Measurements from ENCODE around the gene TCF12.

TCF12 gene

DNA sequence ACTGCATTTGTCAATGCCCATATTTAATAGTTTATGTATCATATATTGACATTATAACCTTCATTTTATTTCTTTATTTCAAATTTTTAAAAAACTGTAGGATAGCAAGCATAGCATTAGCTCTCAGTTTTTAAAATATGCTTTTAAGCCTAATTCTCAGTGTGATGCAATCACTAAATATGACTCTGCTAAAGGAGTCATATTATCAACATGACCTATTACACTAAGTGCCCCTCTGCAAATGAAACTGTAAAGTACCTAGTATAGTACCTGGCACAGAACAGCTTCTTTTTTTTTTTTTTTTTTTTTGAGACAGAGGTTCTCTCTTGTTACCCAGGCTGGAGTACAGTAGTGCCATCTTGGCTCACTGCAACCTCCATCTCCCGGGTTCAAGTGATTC is 278.4 kb downstream of the TCF12 start:
- H3K27ac Mint-ChIP-seq = no peak overlapping the region
- ATAC-seq (no peak), DNase-seq (ENCODE audit: low spot score in 2 of 2) (no peak)
- no peaks in the 10 kb centered on the region for H3K9me3 Mint-ChIP-seq
- H3K4me1 Mint-ChIP-seq = no peaks in the 10 kb centered on the region
- H3K36me3 Mint-ChIP-seq = peaks cover 41% of the 10 kb centered on the region
- H3K4me3 Mint-ChIP-seq = no peak overlapping the region

DNA sequence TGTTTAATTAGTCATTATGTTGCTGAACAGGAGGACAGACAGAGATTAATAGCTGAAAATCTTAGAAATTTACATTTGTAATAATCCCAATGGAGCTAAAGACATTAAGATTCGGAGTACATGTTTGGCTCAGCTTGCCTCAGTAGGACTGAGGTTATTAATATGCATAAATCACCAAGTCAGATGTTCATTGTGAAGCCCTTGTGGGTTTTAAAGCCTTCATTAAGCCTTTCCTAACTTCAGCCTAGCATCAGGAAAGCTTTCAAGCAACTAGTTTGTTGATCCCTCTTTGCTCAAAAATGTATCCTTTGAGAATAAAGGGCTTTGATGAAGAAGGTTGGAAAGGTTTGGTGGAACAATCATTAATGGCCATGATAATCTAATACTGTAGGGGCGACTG is 279.7 kb downstream of the TCF12 start:
- Mint-ChIP-seq H3K36me3 (peaks cover 29% of the 10 kb centered on the region), H3K4me3 (no peak overlapping the region), H3K4me1 (no peaks in the 10 kb centered on the region), H3K9me3 (no peaks in the 10 kb centered on the region), H3K27ac (no peak overlapping the region)
- DNase-seq (ENCODE audit: low spot score in 2 of 2) = no peak
- no peak for ATAC-seq

DNA sequence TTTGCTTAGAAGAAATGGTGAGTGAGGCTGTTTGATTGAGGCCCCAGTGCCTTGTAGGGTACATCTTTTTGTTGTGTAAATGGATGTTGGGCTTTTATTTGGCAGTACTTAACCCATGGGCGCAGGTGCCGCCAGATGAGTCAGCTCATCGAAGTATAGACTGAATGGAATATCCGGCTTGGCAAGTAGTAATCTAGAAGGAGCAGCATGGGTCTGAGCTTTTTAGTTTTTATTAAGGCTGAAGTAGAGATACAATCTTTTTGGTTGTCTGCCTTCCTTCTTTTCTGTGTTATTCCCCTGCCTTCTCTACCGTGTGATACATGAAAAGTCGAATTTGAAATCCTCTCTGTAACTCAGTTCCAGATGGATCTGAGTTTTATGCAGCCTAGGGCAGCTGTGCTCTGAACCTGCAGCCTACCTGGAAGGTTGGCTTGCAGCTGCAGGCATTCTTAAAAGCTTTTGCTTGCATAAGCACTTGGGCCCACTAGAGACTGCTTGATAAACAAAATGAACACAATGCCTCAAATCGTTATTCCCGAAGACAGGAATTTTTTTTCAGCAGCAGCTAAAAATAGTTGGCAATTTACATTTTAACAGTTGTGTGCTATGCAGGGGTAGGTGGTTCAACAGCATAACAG is 280.3 kb downstream of the TCF12 start:
- H3K27ac Mint-ChIP-seq = no peak overlapping the region
- H3K9me3 Mint-ChIP-seq = no peaks in the 10 kb centered on the region
- H3K36me3 Mint-ChIP-seq = peaks cover 23% of the 10 kb centered on the region
- H3K4me3 Mint-ChIP-seq = no peak overlapping the region
- peaks cover 2% of the 10 kb centered on the region for H3K4me1 Mint-ChIP-seq
- DNase-seq (ENCODE audit: low spot score in 2 of 2) (no peak), ATAC-seq (no peak)

DNA sequence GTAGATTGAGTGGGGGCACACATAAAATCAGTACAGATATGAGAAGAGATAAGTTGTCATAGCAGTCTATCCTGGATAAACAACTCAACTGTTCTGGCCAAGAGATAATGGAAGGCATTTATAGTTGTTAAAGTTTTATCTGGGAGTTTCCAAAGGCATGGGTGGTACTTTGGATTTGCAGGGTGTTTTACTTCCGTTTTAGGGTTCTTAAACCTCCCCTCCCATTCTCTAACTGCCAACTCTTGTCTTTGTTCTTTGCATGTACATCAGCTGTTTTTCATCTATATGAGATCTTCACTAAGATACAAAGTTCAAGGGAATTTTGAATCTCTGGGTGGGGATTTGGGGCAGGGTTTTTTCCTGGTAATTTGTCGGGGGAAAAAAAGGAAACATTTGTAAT is 283.1 kb downstream of the TCF12 start:
- DNase-seq (ENCODE audit: low spot score in 2 of 2) (no peak), ATAC-seq (no peak)
- Mint-ChIP-seq H3K4me3 (no peak overlapping the region), H3K9me3 (no peaks in the 10 kb centered on the region), H3K4me1 (peaks cover 4% of the 10 kb centered on the region), H3K36me3 (peaks cover 10% of the 10 kb centered on the region), H3K27ac (no peak overlapping the region)

DNA sequence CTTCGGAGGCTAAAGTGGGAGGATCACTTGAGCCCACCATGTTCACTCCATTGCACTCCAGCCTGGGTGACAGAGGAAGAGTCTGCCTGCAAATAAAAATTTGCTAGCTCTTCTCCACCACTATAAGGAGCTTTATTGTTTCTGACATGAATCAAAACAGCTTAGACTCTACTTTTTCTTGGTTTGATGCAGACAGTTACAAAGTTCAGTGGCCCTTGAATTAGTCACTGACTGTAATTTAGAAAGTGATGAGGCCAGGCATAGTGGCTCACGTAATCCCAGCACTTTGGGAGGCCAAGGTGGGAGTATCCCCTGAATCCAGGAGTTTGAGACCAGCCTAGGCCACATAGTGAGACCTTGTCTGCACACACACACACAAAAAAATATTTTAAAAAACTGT is 285.5 kb downstream of the TCF12 start:
- peak in 1 of 2 donors; percentile 50 for DNase-seq (ENCODE audit: low spot score in 2 of 2)
- H3K4me3 Mint-ChIP-seq = no peak overlapping the region
- H3K27ac Mint-ChIP-seq = no peak overlapping the region
- no peaks in the 10 kb centered on the region for H3K36me3 Mint-ChIP-seq
- ATAC-seq = peak; percentile 83
- peaks cover 4% of the 10 kb centered on the region for H3K4me1 Mint-ChIP-seq
- no peaks in the 10 kb centered on the region for H3K9me3 Mint-ChIP-seq

DNA sequence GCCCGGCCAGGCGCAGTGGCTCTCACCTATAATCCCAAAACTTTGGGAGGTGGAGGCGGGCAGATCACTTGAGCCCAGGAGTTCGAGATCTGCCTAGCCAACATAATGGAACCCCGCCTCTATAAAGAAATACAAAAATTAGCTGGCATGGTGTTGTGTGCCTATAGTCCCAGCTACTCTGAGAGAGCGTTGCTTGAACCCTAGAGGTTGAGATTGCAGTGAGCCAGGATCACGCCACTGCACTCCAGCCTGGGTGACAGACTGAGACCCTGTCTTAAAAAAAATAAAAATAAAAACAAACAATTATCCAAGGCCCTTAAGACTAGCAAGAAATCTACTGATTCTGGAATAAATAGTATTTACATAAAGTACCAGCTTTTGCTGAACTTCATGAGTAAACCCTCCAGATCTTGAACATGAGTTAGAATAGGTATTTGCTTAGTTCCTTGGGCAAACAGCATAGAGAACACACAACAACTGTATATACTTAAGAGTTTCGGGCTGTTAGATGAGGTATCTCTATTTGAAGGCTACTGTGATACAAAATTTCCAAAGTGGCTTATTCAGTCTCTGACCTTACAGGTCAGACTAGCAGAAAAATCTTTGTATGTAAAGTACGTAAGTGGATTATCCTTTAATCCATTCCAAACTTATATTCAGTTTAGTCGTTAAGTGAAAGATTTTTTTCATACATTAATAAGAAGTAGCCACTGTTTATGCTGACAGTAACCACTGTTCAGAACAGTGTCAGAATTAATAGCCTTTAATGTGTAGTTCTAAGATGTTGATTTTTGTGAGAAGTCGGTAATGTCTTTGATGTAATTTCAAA is 286.8 kb downstream of the TCF12 start:
- H3K9me3 Mint-ChIP-seq = no peaks in the 10 kb centered on the region
- ATAC-seq (no peak), DNase-seq (ENCODE audit: low spot score in 2 of 2) (no peak)
- H3K4me1 Mint-ChIP-seq = peaks cover 4% of the 10 kb centered on the region
- no peak overlapping the region for H3K4me3 Mint-ChIP-seq
- H3K36me3 Mint-ChIP-seq = no peaks in the 10 kb centered on the region
- H3K27ac Mint-ChIP-seq = no peak overlapping the region

DNA sequence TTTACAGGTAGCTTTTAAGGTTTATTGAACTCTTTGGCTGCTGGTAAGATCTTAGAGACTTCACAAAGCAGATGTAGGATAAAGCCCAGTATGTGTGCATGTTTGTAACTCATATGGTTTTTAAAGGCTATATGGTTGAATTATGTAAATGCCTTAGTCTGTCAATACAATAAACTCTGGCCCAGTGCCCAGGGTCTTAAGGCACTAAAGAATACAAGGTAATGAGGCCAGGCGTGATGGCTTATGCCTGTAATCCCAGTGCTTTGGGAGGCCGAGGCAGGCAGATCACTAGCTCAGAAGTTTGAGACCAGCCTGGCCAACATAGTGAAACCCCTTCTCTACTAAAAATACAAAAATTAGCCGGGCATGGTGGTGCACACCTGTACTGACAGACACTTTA is 287.6 kb downstream of the TCF12 start:
- Mint-ChIP-seq H3K9me3 (no peaks in the 10 kb centered on the region), H3K4me3 (no peak overlapping the region), H3K4me1 (peaks cover 4% of the 10 kb centered on the region), H3K36me3 (no peaks in the 10 kb centered on the region), H3K27ac (no peak overlapping the region)
- no peak for ATAC-seq
- DNase-seq (ENCODE audit: low spot score in 2 of 2) = no peak

DNA sequence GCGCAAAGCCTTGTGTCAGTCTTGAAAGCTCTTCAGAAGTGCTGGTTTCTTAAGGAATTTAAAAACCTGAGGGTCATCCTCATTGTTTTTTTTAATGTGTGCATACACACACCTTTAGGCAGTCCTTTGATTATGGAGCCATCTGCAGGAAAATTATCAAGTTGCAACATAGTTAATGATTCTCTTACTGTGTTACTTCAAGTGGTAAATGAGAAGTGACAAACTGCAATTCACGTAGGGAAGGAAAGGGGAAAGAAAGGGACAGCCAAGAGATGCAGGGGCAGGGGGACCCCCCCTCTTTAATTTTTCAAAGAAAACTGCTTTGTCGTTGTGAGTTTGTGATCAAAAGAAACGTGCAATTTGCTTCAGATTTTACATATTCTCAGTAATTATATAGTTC is 295.4 kb downstream of the TCF12 start:
- no peak for DNase-seq (ENCODE audit: low spot score in 2 of 2)
- no peak for ATAC-seq
- Mint-ChIP-seq H3K27ac (no peak overlapping the region), H3K9me3 (no peaks in the 10 kb centered on the region), H3K36me3 (no peaks in the 10 kb centered on the region), H3K4me1 (no peaks in the 10 kb centered on the region), H3K4me3 (no peak overlapping the region)

DNA sequence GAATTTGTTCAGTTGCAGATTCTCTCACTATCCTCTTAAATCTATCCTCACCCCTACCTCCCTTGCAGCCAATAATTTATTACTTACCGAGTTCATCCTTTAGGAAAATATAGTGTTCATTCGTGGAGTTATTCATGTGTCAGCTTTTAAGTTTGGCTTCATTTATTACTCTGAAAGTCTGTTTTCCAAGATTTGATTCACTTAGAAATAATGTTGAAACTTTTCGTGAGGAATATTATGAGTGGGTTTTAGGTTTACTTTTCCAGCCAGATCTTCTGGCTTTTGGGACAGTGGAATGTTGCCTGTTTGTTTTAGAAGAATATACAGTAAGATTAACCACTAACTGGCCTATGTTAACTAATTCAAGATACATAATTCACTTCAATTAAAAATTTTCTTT is 296.9 kb downstream of the TCF12 start:
- no peaks in the 10 kb centered on the region for H3K4me1 Mint-ChIP-seq
- H3K4me3 Mint-ChIP-seq = no peak overlapping the region
- no peak overlapping the region for H3K27ac Mint-ChIP-seq
- ATAC-seq = no peak
- DNase-seq (ENCODE audit: low spot score in 2 of 2) = no peak
- H3K36me3 Mint-ChIP-seq = no peaks in the 10 kb centered on the region
- H3K9me3 Mint-ChIP-seq = no peaks in the 10 kb centered on the region

DNA sequence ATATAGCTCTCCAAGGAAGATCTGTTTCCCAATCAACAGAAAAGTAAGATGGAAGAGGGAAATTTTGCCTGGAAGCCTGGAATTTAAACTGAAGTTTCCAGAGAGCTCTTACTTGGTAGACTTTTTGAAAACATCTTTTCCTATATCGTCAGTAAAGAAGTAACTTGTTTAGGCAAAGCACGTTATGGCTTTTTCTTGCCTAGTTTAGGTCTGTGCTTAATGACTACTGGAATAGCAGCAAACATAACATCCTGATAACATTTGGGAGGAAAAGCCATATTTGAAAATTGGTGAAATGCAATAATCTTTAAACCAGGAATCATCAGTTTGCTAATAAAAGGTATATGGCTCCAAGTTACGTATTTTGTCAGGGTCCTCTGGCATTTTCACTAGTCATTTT is 297.4 kb downstream of the TCF12 start:
- H3K4me1 Mint-ChIP-seq = no peaks in the 10 kb centered on the region
- no peak overlapping the region for H3K27ac Mint-ChIP-seq

DNA sequence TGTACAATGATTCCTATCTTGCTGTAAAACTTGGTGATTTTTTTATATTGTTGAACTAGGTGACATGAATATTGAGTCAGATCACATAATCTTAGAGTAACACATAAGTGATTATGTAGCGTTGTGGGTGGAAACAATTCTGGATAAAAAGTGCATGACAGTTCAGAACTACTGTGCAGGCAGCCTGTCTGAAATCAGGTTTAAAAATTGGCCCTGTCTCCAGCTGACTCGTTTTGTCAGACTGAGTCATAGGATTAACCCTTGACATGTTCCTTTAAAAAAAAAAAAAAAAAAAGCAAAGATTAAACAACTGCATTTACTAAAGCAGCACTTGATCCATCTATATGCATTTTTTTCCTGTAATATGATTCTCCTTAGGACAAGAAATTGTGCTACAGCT is 297.8 kb downstream of the TCF12 start:
- peak; percentile 63 for ATAC-seq
- H3K36me3 Mint-ChIP-seq = no peaks in the 10 kb centered on the region

More for the DNA sequence above, 297.4 kb downstream of the TCF12 start:
- H3K9me3 Mint-ChIP-seq = no peaks in the 10 kb centered on the region
- H3K36me3 Mint-ChIP-seq = no peaks in the 10 kb centered on the region
- H3K4me3 Mint-ChIP-seq = no peak overlapping the region
- DNase-seq (ENCODE audit: low spot score in 2 of 2) (no peak), ATAC-seq (no peak)

DNA sequence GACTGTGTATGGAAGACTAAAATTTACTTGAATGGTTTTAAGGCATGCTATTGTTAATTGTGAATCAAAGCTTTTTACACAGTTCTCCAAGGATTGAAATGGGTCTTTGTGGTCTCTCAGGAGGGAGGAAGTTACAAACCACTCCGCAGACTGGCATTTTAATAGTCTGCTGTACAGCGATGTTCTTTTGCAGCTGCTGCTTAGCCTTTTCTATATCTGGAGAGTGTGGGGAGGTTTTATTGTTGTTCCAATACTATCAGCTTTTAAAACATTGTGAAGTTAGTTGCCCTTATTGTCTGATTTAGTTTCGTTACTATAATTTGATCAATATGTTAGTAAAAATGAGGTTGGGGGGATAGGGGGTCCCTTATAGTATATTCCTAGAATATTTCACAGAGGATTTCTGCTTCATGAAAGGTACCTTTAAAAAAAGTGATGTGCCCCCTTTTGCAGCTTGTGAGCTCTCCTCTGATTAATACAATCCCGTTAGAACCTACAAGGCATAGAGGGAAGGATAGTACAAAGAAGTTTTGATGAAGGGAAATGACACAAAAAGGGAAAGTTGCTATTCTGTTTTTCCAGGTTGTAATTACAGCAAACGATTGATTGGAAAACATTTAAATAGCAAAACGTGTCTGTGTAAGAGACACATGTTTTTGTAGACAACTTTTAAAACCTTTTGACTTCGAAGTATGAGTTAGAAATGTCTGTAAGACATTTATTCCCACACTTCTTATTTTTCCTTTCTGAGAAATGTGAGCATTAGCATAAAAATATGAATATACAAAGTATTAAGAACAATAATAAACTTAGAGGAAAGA is 299.5 kb downstream of the TCF12 start:
- Mint-ChIP-seq H3K36me3 (no peaks in the 10 kb centered on the region), H3K4me3 (no peak overlapping the region), H3K27ac (no peak overlapping the region), H3K4me1 (no peaks in the 10 kb centered on the region), H3K9me3 (no peaks in the 10 kb centered on the region)
- DNase-seq (ENCODE audit: low spot score in 2 of 2) (no peak), ATAC-seq (no peak)

More for the DNA sequence above, 297.8 kb downstream of the TCF12 start:
- DNase-seq (ENCODE audit: low spot score in 2 of 2) = no peak
- Mint-ChIP-seq H3K9me3 (no peaks in the 10 kb centered on the region), H3K4me3 (no peak overlapping the region), H3K4me1 (no peaks in the 10 kb centered on the region), H3K27ac (no peak overlapping the region)

DNA sequence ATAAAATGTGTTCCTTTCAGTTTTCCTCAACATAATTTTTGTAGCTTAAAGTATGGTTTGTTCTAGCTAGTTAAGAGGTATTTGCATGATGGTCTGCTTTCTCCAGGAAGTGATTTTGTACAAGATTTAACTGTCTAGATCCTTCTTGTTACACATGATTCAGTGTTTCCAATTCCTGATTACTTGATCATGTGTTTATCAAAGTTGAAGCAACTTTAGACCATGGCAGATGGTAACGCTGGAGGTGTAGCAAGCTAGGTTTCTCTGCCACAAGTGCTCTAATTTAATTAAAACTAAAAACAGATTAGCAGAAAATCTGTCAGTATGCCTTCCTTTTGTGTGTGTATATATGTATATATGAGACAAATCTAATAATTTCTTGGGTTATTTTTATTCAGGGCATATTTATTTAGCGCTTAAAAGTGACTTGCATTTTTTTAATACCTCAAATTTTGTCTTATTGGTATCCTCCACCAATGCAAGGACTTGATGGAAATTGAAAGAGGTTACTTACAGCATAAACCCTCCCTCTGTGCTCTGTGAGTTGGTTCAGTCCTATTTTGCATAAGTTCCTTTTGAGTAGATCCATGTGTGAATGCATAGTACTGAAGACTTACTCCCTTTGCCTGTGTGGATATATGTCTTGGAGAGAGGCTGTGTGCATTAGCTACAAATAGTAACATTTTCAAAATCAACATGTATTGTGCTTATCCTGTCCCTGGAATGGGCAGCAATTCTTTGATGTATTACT is 300.6 kb downstream of the TCF12 start:
- Mint-ChIP-seq H3K36me3 (no peaks in the 10 kb centered on the region), H3K27ac (no peak overlapping the region), H3K4me1 (no peaks in the 10 kb centered on the region), H3K4me3 (no peak overlapping the region), H3K9me3 (no peaks in the 10 kb centered on the region)
- DNase-seq (ENCODE audit: low spot score in 2 of 2) (no peak), ATAC-seq (no peak)

DNA sequence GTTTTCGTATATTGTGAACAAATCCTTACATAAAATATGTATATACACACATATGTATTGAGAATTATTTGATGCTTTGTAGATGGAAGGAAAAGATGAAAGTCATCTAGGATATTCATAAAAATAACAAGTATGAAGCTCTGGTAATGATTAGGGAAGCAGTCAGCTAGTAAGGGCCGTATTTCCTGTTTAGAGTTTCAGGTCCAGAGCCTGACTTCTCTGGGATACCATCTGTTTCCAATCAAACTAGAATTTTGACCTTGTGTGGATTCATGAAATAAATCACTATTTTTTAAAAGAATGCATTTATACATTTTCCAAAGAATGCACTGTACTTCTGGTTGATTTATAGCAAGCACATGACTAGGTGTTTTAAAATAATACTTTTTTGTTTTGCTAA is 301.8 kb downstream of the TCF12 start:
- Mint-ChIP-seq H3K36me3 (no peaks in the 10 kb centered on the region), H3K9me3 (no peaks in the 10 kb centered on the region), H3K4me3 (no peak overlapping the region), H3K27ac (no peak overlapping the region), H3K4me1 (no peaks in the 10 kb centered on the region)
- DNase-seq (ENCODE audit: low spot score in 2 of 2) (no peak), ATAC-seq (no peak)

DNA sequence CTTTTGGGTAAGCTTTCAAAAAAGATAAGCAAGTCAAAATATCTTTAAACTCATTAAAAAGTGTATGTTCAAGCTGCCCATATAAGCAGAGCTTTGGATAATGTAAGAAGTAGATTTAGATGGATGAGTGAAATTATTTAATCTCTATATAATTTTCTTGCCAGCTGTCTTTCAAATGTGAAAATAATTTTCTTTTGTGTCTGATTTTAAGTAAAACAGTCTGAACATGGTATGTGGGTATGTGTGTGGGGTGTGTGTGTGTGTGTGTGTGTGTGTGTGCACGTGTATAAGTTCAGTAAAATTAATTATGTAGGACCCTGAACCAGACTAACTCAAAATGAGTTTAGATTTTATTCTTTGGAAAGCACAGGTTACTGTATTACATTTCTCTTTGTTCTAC is 302.7 kb downstream of the TCF12 start:
- H3K9me3 Mint-ChIP-seq = no peaks in the 10 kb centered on the region
- DNase-seq (ENCODE audit: low spot score in 2 of 2) (no peak), ATAC-seq (no peak)
- no peaks in the 10 kb centered on the region for H3K4me1 Mint-ChIP-seq
- no peaks in the 10 kb centered on the region for H3K36me3 Mint-ChIP-seq
- H3K4me3 Mint-ChIP-seq = no peak overlapping the region
- no peak overlapping the region for H3K27ac Mint-ChIP-seq

Data from stimulated activated effector memory CD8-positive, alpha-beta T cell treated with anti-CD3 and anti-CD28 coated beads, Interleukin-12 subunit alpha, Interleukin-12 subunit beta, amount 100 ng/mL, for 72 hours (primary cell).